NCI-H460 (cell line): ENCODE measurements around the gene ICA1L. TPM values are rescaled to one million over a fixed set of nuclear protein-coding genes. Genes with fewer than 3 reads are reported as not detected.
A peak's percentile ranks its signal among the peaks of the same experiment; 100 is the strongest.
"Not testable (repeated sequence)": the region's sequence is repeated elsewhere in the genome, so short reads cannot be mapped to it uniquely, and the experiment has no call there.

Experiments used
- DNase-seq: peaks from one replicate; pipeline ENCODE4 v3.0.0-alpha.2; 2016; ENCODE audit warnings: low read depth; ENCODE audit errors: extremely low read depth
- total RNA-seq: library from RNA; depleted of rRNA; stranded (reverse); fragments of >200 nt; shearing (Covaris generic); gene quantifications from 2 replicates; pipeline ENCODE4 v1.2.3, GENCODE V29; 2014

ICA1L gene
- total RNA-seq, 1 experiment from 2014 or later, result 5.6 TPM

DNA sequence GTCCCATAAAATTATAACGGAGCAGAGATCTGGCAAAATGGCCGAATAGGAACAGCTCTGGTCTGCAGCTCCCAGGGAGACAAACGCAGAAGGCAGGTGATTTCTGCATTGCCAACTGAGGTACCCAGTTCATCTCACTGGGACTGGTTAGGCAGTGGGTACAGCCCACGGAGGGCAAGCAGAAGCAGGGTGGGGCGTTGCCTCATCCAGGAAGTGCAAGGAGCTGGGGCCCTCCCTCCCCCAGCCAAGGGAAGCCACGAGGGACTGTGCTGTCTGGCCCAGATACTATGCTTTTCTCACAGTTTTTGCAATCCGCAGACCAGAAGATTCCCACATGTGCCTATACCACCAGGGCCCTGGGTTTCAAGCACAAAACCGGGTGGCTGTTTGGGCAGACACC lies 22.8 kb downstream of the ICA1L start:
- no peak for DNase-seq

DNA sequence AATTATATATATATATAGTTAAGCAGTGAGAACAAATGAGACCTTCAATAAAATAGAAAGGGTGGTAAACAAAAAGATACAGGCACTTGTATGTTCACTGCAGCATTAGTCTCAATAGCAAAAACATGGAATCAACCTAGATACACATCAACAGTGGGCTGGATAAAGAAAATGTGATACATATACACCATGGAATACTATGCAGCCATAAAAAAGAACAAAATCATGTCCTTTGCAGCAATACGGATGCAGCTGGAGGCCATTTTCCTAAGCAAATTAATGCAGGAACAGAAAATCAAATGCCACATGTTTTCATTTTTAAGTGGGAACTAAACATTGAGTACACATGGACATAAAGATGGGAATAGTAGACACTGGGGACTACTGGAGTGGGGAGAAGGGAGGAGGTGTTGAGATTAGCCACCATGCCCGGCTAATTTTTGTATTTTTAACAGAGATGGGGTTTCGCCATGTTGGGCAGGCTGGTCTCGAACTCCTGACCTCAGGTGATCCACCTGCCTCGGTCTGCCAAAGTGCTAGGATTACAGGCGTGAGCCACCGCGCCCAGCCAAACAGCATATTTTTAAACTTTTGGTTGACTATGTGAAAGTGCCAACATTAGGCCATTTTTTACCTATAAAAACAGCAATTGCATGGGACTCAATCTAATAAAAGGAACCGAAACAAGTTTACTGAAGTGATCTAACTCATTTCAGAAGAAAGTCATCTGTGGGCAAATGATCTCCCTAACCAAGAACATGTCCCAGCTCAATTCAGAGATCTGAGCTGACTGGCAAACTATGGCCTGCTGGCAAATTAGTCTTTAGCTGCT lies 23.7 kb downstream of the ICA1L start:
- DNase-seq, result no peak

DNA sequence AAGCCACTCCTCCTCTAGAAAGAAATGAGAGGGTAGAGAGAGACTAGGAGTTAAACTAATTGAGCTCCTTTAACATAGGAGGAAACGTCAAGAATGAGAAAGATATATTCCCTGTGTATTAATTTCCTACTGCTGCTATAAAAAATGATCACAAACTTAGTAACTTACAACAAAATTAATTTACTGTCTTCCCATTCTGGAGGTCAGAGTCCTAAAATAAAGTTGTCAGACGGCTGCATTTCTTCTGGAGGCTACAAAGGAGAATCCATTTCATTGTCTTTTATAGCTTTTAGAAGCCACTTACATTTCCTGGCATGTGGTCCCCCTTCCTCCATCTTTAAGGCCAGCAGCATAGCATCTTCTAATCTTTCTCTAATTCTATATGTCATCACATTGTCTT lies 26.9 kb downstream of the ICA1L start:
- DNase-seq, result no peak

DNA sequence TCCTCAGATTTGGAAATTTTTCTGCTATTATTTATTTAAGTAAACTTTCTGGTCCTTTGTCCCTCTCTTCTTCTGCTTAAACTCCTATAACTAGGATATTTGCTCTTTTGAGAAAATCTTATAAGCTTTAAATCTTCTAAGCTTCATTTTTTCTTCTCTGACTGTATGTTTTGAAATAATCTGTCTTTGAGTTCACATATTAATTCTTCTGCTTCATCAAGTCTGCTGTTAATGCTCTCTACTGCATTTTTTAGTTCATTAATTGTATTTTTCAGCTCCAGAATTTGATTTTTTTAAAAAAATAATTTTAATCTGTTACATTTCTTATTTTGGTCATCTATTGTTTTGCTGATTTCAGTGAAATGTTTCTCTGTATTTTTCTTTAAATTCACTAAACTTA lies 28.9 kb downstream of the ICA1L start:
- DNase-seq, result no peak

DNA sequence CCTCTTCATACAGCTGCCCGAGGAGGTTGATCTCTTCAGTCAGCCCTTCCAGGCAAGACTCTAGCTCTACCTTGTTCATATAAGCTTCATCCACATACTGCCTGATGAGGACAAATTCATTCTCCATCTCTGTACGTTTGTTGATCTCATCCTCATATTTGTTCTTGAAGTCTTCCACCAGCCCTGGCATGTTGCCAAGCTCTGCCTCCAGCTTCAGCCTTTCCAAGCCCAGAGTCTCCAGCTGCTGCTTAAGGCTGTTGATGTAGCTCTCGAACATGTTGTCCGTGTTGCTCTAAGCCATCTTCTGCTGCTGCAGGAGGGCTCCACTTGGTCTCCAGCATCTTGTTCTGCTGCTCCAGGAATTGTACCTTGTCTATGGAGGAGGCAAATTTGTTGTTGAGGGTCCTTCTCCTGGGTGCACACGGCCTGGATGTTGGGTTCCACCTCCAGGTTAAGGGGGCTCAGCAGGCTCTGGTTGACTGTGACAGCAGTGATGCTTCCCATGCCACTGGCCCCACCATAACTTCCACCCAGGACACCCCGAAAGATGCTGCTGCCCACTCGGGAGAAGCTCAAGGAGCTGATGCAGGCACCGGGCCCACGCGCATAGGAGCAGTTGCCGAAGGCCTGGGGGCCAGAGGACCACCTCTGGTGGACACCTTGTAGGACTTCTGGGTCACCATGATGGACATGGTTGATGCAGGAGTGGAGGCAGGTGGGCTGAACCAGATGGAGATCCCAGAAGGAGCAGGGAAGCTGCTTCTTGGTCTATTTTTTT lies 30.3 kb downstream of the ICA1L start:
- DNase-seq, result no peak

DNA sequence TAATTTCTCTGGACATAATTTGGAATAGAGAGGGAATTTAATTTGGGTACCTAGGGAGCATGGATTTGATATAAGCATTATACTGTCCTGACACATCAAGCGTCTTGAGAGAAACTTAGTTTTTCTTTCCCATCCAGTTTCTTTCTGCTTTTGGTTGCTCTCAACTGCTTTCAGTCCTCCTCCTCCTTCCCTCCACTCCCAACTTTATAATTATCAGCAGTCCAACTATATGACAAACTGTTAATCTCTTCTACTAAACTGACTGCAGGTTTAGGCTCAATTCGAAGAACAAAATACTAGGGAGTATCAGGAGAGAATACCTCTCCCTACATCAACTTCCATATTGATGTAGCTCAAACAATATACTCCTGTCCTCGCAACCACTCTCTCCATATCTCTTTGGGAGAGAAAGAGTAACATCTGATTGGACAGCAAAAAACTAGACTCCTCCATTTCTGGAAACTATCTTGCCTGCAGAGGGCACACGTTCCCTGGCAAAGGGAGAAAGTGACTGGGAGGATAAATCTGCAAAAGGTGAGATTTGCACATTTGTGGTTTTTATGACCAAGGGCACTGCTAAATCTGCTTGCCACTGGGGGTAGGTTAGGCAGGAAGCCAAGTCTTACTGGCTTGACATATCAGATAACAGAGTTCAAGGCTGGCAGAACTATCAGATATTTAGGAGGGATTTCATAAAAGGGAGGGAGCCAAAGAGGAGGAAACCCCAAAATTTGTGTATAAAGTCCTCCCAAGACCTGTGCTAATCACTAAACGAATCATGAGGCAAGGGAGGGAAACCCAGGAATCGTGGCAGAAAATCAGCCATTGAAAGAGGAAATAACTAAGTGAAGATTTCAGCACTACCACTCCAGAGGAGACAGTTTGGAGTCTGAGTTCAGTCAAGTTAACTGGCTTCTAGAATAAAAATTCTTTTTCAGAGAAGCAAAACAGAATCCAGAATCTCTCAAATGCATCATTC lies 40.0 kb downstream of the ICA1L start:
- DNase-seq, result peak; percentile 71

DNA sequence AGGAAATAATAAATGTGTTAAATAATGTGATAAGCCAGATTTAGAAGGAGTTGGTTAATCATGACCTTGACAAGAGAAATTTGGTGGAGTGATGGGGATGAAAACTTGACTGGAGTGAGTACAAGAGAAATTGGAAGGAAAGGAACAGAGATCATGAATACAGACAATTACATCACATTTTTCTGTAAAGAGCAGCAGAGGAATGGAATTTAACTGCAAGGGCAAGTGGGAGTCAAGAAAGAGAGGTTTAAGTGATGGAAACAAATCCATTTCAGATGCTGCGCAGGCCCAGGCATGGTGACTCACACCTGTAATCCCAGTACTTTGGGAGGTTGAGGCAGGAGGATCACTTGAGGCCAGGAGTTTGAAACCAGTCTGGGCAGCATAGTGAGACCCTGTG lies 46.7 kb downstream of the ICA1L start:
- DNase-seq, result no peak

DNA sequence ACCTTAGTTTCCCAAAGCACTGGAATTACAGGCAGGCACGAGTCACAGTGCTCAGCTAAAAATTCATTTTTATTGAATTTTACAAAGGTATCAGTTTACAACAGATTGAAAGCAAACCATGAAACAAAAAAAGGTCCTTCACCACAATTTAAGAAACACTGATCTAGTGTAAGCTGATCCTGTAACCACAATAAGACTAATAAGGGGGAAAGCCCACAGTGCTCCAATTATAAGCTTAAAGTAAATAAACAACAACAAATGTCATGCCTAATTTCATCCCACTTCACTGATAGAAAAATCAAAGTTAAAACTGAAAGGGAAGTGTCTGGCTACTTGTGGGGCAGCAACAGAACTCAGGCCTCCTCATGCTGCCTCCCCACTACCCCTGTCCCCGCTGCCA lies 49.2 kb downstream of the ICA1L start:
- DNase-seq, result no peak

DNA sequence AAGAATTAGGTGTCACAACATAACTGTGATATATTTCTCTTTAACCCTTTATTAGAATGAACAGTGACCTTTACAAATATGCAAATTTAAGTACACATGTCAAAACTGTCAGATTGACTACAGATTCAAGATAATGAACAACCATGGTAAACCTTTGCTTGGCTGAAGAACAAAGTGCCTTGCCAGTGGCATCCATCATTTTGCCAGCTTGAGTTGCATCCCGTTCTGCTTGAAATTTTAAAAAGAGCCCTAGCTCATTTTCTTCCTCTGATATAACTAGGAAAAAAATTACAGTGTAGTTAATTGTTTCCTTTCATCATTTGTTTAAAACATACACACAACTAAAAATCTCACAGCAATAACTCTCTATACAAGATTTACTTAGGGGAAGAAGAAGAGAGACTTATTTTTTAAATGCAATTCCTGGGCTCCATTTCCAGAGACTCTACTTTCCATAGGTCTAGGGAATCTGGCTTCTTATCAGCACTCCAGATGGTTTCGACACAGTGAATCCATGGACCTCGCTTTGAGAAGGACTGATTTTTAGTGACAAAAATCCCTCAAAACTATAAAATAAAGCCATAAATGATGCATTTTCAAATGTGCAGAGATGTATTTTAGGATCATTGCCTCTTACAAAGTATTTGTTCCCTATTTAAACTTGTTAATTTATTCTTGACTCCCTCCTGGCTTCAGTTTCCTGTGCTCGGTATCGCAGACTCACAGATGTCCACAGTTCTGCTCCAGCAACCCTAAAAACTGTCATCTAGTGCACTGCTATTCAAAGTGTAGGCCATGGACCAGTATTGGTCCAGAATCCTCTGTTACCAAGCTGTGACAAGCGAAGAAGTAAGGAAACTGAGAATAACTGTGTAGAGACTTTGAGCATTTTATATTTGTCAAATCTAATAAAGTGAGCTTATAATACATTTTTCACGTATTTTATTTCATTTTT lies 50.1 kb downstream of the ICA1L start:
- DNase-seq, result no peak

DNA sequence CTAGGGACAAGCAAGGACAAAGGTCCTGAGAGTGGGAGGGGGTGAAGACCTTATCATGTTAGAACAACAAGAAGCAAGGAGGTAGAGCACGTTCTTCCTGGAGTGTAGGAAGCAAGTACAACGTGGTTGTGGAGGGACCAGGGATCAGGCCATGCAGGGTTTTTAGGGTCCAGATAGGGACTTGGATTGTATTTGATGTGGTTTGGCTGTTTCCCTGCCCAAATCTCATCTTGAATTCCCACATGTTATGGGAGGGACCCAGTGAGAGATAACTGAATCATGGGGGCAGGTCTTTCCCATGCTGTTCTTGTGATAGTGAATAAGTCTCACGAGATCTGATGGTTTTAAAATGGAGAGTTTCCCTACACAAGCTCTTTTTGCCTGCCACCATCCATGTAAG lies 53.2 kb downstream of the ICA1L start:
- DNase-seq, result no peak

DNA sequence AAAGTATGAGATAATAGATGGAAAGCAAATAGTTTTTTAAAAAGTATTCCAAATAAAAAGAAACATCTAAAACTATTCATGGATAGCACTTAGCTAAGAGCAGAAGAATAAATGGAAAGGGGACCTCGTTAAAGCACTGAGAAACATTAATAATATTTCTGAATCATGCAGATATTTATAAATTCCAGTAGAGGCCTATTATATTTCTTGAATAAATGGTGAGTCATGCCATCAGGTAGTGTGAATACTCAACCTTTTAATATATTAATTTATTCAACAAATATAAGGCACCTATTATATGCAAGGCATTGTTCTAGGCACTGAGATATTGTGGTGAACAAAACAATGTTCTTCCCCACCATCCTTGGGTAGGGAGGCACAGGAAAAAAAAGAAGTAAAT lies 53.8 kb downstream of the ICA1L start:
- DNase-seq, result no peak

DNA sequence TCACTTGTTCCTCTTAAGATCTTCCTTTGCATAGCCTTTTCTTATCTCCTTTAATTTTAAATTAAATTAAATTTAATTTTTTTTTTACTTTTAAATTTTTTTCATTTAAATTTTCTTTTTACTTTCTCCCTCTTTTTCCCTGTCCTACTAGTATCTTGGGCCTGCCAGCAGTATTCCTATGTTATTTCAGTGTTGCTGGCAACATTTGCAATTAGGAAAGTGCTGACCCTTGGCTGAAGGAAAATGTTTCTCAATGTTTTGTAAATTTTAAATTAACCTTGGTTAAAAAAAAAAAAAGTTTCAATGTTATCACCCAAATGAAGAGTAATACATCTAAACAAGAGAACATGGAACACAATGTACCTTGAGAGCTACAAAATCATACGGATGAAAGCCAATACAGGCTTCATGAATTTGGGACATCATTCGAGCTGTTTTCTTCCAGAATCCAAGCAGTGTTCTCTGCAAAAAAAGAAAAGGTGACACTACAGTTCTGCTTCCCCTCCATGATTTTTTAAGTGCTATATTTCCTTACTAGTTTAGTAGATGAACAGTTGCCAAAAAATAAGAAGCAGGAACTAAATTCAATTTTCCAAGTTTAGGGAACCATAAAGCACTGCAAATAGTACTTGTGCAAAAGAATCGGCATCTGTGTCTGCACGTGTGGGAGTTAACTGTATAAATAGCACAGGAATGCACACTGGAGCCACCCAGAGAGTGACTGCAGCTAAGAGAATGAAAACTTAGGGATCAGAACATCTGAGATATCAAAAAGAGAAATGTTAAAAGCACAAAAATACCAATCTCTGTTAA lies 55.8 kb downstream of the ICA1L start:
- DNase-seq, result no peak

DNA sequence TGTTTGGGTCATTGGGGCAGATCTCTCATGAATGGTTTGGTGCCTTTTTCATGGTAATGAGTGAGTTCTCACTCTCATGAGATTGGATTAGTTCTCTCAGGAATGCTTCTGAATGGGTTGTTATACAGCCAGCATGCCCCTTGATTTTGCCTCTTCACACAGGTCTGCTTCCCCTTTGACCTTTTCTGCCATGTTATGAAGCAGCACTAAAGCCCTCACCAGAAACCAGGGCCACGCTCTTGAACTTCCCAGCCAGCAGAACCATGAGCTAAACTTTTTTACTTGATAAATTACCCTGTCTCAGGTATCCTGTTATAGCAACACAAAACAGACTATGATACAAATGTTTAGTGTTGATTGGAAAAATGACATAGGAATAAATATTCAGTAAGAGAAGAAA lies 57.3 kb downstream of the ICA1L start:
- no peak for DNase-seq

DNA sequence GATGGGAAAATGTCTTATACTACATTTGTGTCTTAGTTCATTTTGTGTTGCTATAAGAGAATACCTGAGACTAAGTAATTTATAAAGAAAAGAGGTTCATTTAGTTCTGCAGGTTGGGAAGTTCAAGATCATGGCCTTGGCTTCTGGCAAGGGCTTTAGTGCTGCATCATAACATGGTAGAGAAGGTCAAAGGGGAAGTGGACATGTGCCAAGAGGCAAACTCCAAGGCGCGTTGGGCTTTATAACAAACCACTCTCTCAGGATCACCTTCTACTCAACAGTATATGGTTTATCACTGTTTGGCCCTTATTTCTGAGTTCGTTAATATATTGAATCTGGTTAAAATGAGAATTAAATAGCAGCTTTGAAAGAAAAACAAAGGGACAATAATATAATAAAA lies 58.2 kb downstream of the ICA1L start:
- DNase-seq, result no peak

DNA sequence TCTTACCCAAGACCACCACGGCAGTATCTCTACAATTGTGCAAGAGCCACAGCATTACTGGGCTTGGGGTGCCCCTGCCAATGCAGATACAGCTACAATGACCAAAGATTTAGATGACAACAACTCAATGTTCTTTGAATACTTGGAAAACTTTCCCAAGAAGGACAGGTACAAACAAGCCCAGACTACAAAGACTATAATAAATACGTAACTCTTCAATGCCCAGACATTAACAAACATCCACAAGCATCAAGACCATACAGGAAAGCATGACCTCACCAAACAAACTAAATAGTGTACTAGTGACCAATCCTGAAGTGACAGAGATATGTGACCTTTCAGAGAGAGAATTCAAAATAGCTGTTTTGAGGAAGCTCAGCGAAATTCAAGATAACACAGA lies 62.8 kb downstream of the ICA1L start:
- no peak for DNase-seq

DNA sequence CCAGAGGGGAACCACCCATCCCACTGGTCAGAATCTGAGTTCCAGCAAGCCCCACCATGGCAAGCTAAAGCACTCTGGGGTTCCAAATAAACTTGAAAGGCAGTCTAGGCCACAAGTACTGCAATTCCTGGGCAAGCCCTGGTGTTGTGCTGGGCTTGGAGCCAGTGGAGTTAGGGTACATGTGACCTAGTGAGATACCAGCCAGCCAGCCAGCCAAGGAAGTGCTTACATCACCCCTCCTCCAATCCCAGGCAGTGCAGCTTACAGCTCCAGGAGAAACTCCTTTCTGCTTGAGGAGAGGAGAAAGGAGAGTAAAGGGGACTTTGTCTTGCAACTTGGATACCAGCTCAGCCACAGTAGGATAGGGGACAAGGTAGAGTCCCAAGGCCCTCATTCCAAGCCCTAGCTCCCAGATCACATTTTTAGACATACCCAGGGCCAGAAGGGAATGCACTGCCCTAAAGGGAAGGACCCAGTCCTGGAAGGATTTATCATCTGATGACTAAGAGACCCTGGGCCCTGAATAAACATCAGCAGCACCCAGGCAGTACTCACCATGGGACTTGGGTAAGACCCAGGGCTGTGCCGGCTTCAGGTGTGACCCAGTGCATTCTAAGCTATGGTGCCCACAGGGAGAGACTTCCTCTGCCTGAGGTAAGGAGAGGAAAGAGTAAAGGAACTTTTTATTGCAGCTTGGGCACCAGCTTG lies 64.0 kb downstream of the ICA1L start:
- not testable (repeated sequence) for DNase-seq

DNA sequence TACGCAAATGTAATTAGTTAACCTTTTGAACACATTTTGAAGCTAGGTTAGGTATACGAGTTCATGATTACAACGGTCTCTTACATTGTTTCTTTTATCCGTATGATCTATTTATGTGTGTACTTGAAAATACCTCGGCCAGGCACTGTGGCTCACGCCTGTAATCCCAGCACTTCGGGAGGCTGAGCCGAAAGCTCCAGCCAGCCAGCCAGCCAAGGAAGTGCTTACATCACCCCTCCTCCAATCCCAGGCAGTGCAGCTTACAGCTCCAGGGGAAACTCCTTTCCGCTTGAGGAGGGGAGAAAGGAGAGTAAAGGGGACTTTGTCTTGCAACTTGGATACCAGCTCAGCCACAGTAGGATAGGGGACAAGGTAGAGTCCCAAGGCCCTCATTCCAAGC lies 65.7 kb downstream of the ICA1L start:
- DNase-seq, result not testable (repeated sequence)

DNA sequence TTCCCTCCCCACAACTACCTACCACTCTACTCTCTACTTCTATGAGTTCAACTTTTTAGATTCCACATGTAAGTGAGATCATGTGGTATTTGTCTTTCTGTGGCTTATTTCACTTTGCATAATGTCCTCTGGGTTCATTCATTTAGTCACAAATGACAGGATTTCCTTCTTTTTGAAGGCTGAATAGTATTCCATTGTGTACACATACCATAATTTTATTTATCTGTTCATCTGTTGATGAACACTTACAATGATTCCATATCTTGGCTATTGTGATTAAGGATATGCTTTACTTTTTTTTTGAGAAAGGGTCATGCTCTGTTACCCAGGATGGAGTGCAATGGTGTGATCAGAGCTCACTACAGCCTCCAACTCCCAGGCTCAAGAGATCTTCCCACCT lies 73.6 kb downstream of the ICA1L start:
- no peak for DNase-seq
